Measurements from ENCODE around the gene RABL2B.
A peak's percentile ranks its signal among the peaks of the same experiment; 100 is the strongest.

Gene RABL2B

DNA sequence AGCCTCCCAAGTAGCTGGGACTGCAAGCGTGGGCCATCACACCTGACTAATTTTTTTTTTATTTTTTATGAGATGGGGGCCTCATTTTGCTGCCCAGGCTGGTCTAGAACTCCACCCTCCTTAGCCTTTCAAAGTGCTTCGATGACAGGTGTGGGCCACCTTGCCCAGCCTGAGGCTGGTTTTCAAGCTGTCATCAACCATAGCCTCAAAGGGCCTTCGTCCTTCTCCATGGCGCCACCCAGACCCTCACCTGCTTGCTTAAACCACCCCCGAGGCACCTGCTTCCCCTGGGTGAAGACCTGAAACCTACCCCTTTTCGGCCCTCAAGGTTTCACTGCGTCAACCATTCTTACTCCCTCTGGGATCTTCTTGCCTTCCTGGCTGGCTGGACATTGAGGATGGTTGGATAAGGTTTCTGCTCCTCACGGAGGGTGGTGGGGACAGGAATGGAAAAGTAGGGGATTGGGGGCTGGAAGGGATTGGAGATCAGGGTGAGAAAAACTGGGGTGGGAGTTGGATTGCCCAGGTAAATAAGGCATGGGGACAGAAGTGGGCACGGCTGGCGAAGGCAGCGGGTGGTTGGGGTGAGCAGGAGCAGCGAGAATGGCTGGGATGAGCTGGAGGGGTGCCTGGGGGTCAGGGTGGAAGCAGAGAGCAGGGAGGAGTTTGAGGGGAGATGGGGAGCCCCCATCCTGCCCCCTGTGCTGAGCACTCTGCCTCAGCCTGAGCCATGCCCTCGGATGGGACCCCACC is 48.3 kb downstream of the RABL2B start:
- Histone ChIP-seq H3K9ac (ENCODE audit: low read depth, low read length, poor library complexity) (no peak overlapping the region), H2BK5ac (ENCODE audit: low read length) (no peak overlapping the region), H3K27ac (replicated peaks; ENCODE audit: low read length) (no peak overlapping the region), H3K18ac (ENCODE audit: low read length) (peak overlapping the region; percentile 27), H3K4me1 (ENCODE audit: control insufficient read depth in 2 of 2, insufficient read depth in 1 of 2, low read depth in 1 of 2, low read length in 2 of 2) (peaks cover 0 to 9% of the 10 kb centered on the region in 2 donors), H2AFZ (ENCODE audit: low read length) (no peak overlapping the region), H3K4me2 (ENCODE audit: insufficient read depth, low read length, poor library complexity, severe bottlenecking) (no peak overlapping the region), H2BK12ac (ENCODE audit: low read length) (no peak overlapping the region), H2BK120ac (ENCODE audit: low read depth, low read length) (no peak overlapping the region), H4K91ac (ENCODE audit: low read depth, low read length, poor library complexity) (no peak overlapping the region), H2AK5ac (ENCODE audit: low read depth, low read length) (no peak overlapping the region), H3K4me3 (ENCODE audit: low read length in 2 of 2) (no peak overlapping the region), H3K23ac (ENCODE audit: low read depth, low read length, poor library complexity) (no peak overlapping the region), H3K79me1 (ENCODE audit: low read depth, low read length) (peaks cover 2% of the 10 kb centered on the region), H3K36me3 (replicated peaks in 1 of 2; ENCODE audit: control insufficient read depth in 2 of 2, insufficient read depth in 2 of 2, low read length in 2 of 2) (peaks cover 0 to 1% of the 10 kb centered on the region in 2 donors), H2BK15ac (ENCODE audit: low read length) (no peak overlapping the region), H3K27me3 (ENCODE audit: control insufficient read depth in 3 of 3, insufficient read depth in 3 of 3, low read depth in 1 of 3, low read length in 3 of 3) (peaks cover 0 to 23% (median 0%) of the 10 kb centered on the region in 3 experiments), H3K9me3 (replicated peaks in 1 of 2; ENCODE audit: control insufficient read depth in 2 of 2, insufficient read depth in 1 of 2, low read depth in 1 of 2, low read length in 2 of 2) (peaks cover 0 to 2% of the 10 kb centered on the region in 2 donors), H3K14ac (ENCODE audit: low read length) (no peak overlapping the region), H3K4ac (ENCODE audit: low read length) (no peak overlapping the region), H4K8ac (ENCODE audit: low read depth, low read length) (no peak overlapping the region)
- DNase-seq (ENCODE audit: low spot score), result no peak
- no CpG with 5 or more reads among the region's 13 CpGs for WGBS, 2 donors (ENCODE audit: extremely low coverage in 2 of 2, insufficient read length in 2 of 2, insufficient replicate concordance in 1 of 2)

DNA sequence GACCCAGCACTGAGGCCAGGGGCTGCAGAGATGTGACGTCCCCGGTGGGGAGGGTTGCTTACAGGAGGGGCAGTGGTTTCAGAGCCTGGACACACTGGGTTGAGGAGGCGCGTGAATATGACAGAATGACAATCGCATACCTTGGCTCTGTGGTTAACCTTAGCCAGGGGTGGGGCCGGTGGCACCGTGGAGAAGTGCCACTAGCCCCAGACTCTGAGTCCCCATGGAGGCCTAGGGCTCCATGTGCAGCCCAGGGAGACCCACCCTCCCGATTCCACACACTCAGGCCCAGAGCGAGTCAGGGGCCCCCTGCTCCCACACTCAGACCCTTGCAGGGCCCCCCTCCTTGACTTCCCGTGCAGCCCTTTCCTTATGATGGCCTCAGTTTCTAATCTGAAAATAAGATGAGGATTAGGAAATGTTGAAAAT is 49.1 kb downstream of the RABL2B start:
- no peak overlapping the region for H3K18ac ChIP-seq (ENCODE audit: low read length)
- H4K91ac ChIP-seq (ENCODE audit: low read depth, low read length, poor library complexity), result no peak overlapping the region
- no peak overlapping the region for H2BK5ac ChIP-seq (ENCODE audit: low read length)
- H2BK120ac ChIP-seq (ENCODE audit: low read depth, low read length), result no peak overlapping the region
- no peak overlapping the region for H2BK15ac ChIP-seq (ENCODE audit: low read length)
- H3K79me1 ChIP-seq (ENCODE audit: low read depth, low read length), result peaks cover 7% of the 10 kb centered on the region
- H3K9ac ChIP-seq (ENCODE audit: low read depth, low read length, poor library complexity), result no peak overlapping the region
- no peak overlapping the region for H2AFZ ChIP-seq (ENCODE audit: low read length)
- peaks cover 0 to 9% of the 10 kb centered on the region in 2 donors for H3K4me1 ChIP-seq (ENCODE audit: control insufficient read depth in 2 of 2, insufficient read depth in 1 of 2, low read depth in 1 of 2, low read length in 2 of 2)
- DNase-seq (ENCODE audit: low spot score), result no peak
- H3K36me3 ChIP-seq (replicated peaks in 1 of 2; ENCODE audit: control insufficient read depth in 2 of 2, insufficient read depth in 2 of 2, low read length in 2 of 2), result peaks cover 3 to 5% of the 10 kb centered on the region in 2 donors
- no peak overlapping the region for H3K14ac ChIP-seq (ENCODE audit: low read length)
- H3K4ac ChIP-seq (ENCODE audit: low read length), result no peak overlapping the region
- H3K27ac ChIP-seq (replicated peaks; ENCODE audit: low read length), result no peak overlapping the region
- H4K8ac ChIP-seq (ENCODE audit: low read depth, low read length), result no peak overlapping the region
- H2BK12ac ChIP-seq (ENCODE audit: low read length), result no peak overlapping the region
- peaks cover 0 to 29% (median 0%) of the 10 kb centered on the region in 3 experiments for H3K27me3 ChIP-seq (ENCODE audit: control insufficient read depth in 3 of 3, insufficient read depth in 3 of 3, low read depth in 1 of 3, low read length in 3 of 3)
- H3K4me3 ChIP-seq (ENCODE audit: low read length in 2 of 2), result no peak overlapping the region
- no CpG with 5 or more reads among the region's 10 CpGs for WGBS, 2 donors (ENCODE audit: extremely low coverage in 2 of 2, insufficient read length in 2 of 2, insufficient replicate concordance in 1 of 2)
- H3K9me3 ChIP-seq (replicated peaks in 1 of 2; ENCODE audit: control insufficient read depth in 2 of 2, insufficient read depth in 1 of 2, low read depth in 1 of 2, low read length in 2 of 2), result no peaks in the 10 kb centered on the region
- H3K23ac ChIP-seq (ENCODE audit: low read depth, low read length, poor library complexity), result no peak overlapping the region
- no peak overlapping the region for H3K4me2 ChIP-seq (ENCODE audit: insufficient read depth, low read length, poor library complexity, severe bottlenecking)
- H2AK5ac ChIP-seq (ENCODE audit: low read depth, low read length), result no peak overlapping the region

DNA sequence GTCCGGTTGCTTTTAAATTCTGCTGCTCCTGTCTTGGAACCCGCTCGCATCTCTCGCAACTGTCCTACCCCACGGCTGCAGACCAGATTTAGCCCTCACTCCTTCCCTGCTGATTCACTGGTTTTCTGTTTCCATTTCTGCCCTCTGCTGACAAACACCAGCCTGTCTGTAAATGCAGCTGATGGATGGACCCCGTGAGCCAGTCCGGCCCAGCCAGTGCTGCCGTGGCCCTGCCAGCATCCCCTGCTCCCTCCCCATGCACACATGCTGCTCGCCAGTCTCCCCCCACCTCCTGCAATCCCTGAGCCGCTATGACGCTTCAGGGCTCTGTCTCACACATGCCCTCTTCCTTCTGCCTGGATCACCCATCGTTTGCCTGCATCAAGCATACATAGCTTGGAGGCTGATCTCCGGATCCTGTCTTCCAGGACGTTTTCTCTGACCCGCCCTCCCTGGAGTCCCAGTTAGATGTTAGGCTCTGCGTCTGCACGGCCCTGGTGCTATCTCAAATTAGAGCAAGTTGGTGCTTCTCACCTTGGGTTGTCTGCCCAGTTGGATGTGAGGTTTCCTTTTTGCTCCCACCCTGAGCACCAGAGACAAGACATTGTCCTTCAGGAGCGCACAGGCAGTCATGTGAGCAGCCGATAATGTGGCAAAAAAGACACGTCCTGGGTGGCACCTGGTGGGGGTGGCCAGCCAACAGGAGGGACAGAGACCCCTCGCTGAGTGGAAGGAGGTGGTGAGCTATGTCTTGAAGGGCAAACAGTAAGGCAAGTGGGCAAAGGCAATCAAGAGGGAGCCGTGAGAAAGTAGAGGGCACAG is 49.7 kb downstream of the RABL2B start:
- H2BK5ac ChIP-seq (ENCODE audit: low read length), result no peak overlapping the region
- H3K27me3 ChIP-seq (ENCODE audit: control insufficient read depth in 3 of 3, insufficient read depth in 3 of 3, low read depth in 1 of 3, low read length in 3 of 3), result peaks cover 0 to 26% (median 0%) of the 10 kb centered on the region in 3 experiments
- peak overlapping the region; percentile 61 for H3K23ac ChIP-seq (ENCODE audit: low read depth, low read length, poor library complexity)
- H3K4me2 ChIP-seq (ENCODE audit: insufficient read depth, low read length, poor library complexity, severe bottlenecking), result no peak overlapping the region
- no peak overlapping the region for H4K91ac ChIP-seq (ENCODE audit: low read depth, low read length, poor library complexity)
- no peak overlapping the region for H3K14ac ChIP-seq (ENCODE audit: low read length)
- H3K4me3 ChIP-seq (ENCODE audit: low read length in 2 of 2), result peak overlapping the region in 1 of 2 donors; percentile 39
- no peak overlapping the region for H3K4ac ChIP-seq (ENCODE audit: low read length)
- H2AK5ac ChIP-seq (ENCODE audit: low read depth, low read length), result peak overlapping the region; percentile 11
- no peak overlapping the region for H2BK120ac ChIP-seq (ENCODE audit: low read depth, low read length)
- no peak overlapping the region for H2BK15ac ChIP-seq (ENCODE audit: low read length)
- no peak overlapping the region for H2AFZ ChIP-seq (ENCODE audit: low read length)
- peak overlapping the region; percentile 3 for H4K8ac ChIP-seq (ENCODE audit: low read depth, low read length)
- H3K9me3 ChIP-seq (replicated peaks in 1 of 2; ENCODE audit: control insufficient read depth in 2 of 2, insufficient read depth in 1 of 2, low read depth in 1 of 2, low read length in 2 of 2), result no peaks in the 10 kb centered on the region
- no peak overlapping the region for H3K27ac ChIP-seq (replicated peaks; ENCODE audit: low read length)
- no peak overlapping the region for H3K18ac ChIP-seq (ENCODE audit: low read length)
- H3K79me1 ChIP-seq (ENCODE audit: low read depth, low read length), result peaks cover 7% of the 10 kb centered on the region
- DNase-seq (ENCODE audit: low spot score), result no peak
- peak overlapping the region; percentile 66 for H3K9ac ChIP-seq (ENCODE audit: low read depth, low read length, poor library complexity)
- H2BK12ac ChIP-seq (ENCODE audit: low read length), result no peak overlapping the region
- no CpG with 5 or more reads among the region's 22 CpGs for WGBS, 2 donors (ENCODE audit: extremely low coverage in 2 of 2, insufficient read length in 2 of 2, insufficient replicate concordance in 1 of 2)
- peaks cover 0 to 9% of the 10 kb centered on the region in 2 donors for H3K4me1 ChIP-seq (ENCODE audit: control insufficient read depth in 2 of 2, insufficient read depth in 1 of 2, low read depth in 1 of 2, low read length in 2 of 2)
- H3K36me3 ChIP-seq (replicated peaks in 1 of 2; ENCODE audit: control insufficient read depth in 2 of 2, insufficient read depth in 2 of 2, low read length in 2 of 2), result peaks cover 3 to 5% of the 10 kb centered on the region in 2 donors

DNA sequence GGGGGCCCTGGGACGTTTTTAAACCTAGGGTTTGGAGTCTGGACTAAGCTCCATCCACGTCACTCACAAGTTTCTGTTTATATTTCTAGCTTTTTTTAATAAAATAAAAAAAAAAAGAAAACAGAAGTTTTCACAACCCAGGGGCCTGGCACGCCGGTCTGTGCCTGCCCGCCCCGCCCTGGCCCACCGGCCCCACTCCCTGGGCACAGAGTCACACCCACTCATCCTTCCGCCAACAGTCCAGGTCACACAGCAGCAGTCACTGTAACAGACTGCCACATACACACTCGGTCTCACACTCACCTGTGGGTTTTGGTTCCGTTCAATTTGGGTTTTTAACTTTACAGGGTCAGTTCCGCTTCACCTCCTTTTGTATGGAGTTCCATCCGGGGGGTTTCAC is 50.8 kb downstream of the RABL2B start:
- Histone ChIP-seq H3K14ac (ENCODE audit: low read length) (no peak overlapping the region), H2AFZ (ENCODE audit: low read length) (no peak overlapping the region), H2BK15ac (ENCODE audit: low read length) (peak overlapping the region; percentile 67), H3K18ac (ENCODE audit: low read length) (no peak overlapping the region), H2BK12ac (ENCODE audit: low read length) (no peak overlapping the region), H3K23ac (ENCODE audit: low read depth, low read length, poor library complexity) (no peak overlapping the region), H3K4me1 (ENCODE audit: control insufficient read depth in 2 of 2, insufficient read depth in 1 of 2, low read depth in 1 of 2, low read length in 2 of 2) (peaks cover 0 to 9% of the 10 kb centered on the region in 2 donors), H2AK5ac (ENCODE audit: low read depth, low read length) (no peak overlapping the region), H3K9me3 (replicated peaks in 1 of 2; ENCODE audit: control insufficient read depth in 2 of 2, insufficient read depth in 1 of 2, low read depth in 1 of 2, low read length in 2 of 2) (no peaks in the 10 kb centered on the region), H3K4me2 (ENCODE audit: insufficient read depth, low read length, poor library complexity, severe bottlenecking) (no peak overlapping the region), H3K9ac (ENCODE audit: low read depth, low read length, poor library complexity) (no peak overlapping the region), H3K4ac (ENCODE audit: low read length) (no peak overlapping the region), H2BK5ac (ENCODE audit: low read length) (peak overlapping the region; percentile 87), H2BK120ac (ENCODE audit: low read depth, low read length) (no peak overlapping the region), H3K36me3 (replicated peaks in 1 of 2; ENCODE audit: control insufficient read depth in 2 of 2, insufficient read depth in 2 of 2, low read length in 2 of 2) (peaks cover 5 to 12% of the 10 kb centered on the region in 2 donors), H3K4me3 (ENCODE audit: low read length in 2 of 2) (no peak overlapping the region), H3K79me1 (ENCODE audit: low read depth, low read length) (peaks cover 7% of the 10 kb centered on the region), H4K8ac (ENCODE audit: low read depth, low read length) (no peak overlapping the region), H3K27ac (replicated peaks; ENCODE audit: low read length) (no peak overlapping the region), H3K27me3 (ENCODE audit: control insufficient read depth in 3 of 3, insufficient read depth in 3 of 3, low read depth in 1 of 3, low read length in 3 of 3) (peaks cover 0 to 23% (median 0%) of the 10 kb centered on the region in 3 experiments), H4K91ac (ENCODE audit: low read depth, low read length, poor library complexity) (no peak overlapping the region)
- no CpG with 5 or more reads among the region's 12 CpGs for WGBS, 2 donors (ENCODE audit: extremely low coverage in 2 of 2, insufficient read length in 2 of 2, insufficient replicate concordance in 1 of 2)
- DNase-seq (ENCODE audit: low spot score), result no peak

Measured in neuronal stem cell (in vitro differentiated cells).